Chondrocyte (in vitro differentiated cells): ENCODE data around the gene NOTCH2. TPM values are rescaled to one million over a fixed set of nuclear protein-coding genes. Genes with fewer than 3 reads are reported as not detected.

Experiments used
- DNase-seq: peaks from one replicate; pipeline ENCODE4 v3.0.0; 2021; ENCODE audit warnings: mixed read lengths, low spot score
- H3K27ac Mint-ChIP-seq: one replicate; pipeline ENCODE4 v1.8.0; 2021; ENCODE audit warnings: mild to moderate bottlenecking, moderate library complexity, mixed read lengths; ENCODE audit not compliant: unreplicated experiment
- H3K27me3 Mint-ChIP-seq: 2 replicates; pipeline ENCODE4 v1.8.0; 2021; ENCODE audit warnings: low read depth, mixed read lengths
- H3K36me3 Mint-ChIP-seq: 2 replicates; pipeline ENCODE4 v1.8.0; 2021; ENCODE audit warnings: low read depth, mixed read lengths
- H3K4me1 Mint-ChIP-seq: 2 replicates; pipeline ENCODE4 v1.8.0; 2021; ENCODE audit warnings: low read depth, mild to moderate bottlenecking, mixed read lengths
- H3K4me3 Mint-ChIP-seq: one replicate; pipeline ENCODE4 v1.8.0; 2021; ENCODE audit warnings: mild to moderate bottlenecking, moderate library complexity, mixed read lengths; ENCODE audit not compliant: unreplicated experiment
- H3K9me3 Mint-ChIP-seq: 2 replicates; pipeline ENCODE4 v1.8.0; 2021; ENCODE audit warnings: low read depth, mixed read lengths
- CTCF ChIP-seq: fragments of 200-600 bp; sonication (generic); IDR thresholded peaks from 2 replicates; pipeline ENCODE4 v1.5.0; 2021; ENCODE audit warnings: antibody characterized with exemption, mild to moderate bottlenecking, moderate library complexity
- total RNA-seq: library from RNA; stranded (reverse); gene quantifications from 3 replicates; pipeline ENCODE4 v1.2.1, GENCODE V29; 2021

NOTCH2 gene
- total RNA-seq, 1 donor from 2014 or later = 195 TPM

GRCh38 chr1:119968601-119969000 is 100.9 kb downstream of the NOTCH2 start:
- Mint-ChIP-seq H3K27me3 (no peaks in the 10 kb centered on the region), H3K9me3 (no peaks in the 10 kb centered on the region), H3K4me3 (no peak overlapping the region), H3K4me1 (peaks cover 68% of the 10 kb centered on the region), H3K27ac (peak overlapping the region; percentile 1), H3K36me3 (peaks cover 34% of the 10 kb centered on the region)
- no peak for TF ChIP-seq CTCF
- no peak for DNase-seq

- no peak for DNase-seq
- peaks cover 35% of the 10 kb centered on the region for H3K36me3 Mint-ChIP-seq
- no peaks in the 10 kb centered on the region for H3K9me3 Mint-ChIP-seq
- peak overlapping the region; percentile 68 for H3K27ac Mint-ChIP-seq
- peak; percentile 83 for TF ChIP-seq CTCF
- H3K4me3 Mint-ChIP-seq = no peak overlapping the region
- no peaks in the 10 kb centered on the region for H3K27me3 Mint-ChIP-seq
- H3K4me1 Mint-ChIP-seq = peaks cover 66% of the 10 kb centered on the region
Measured at GRCh38 chr1:119968068-119968492, 101.4 kb downstream of the NOTCH2 start.

- Mint-ChIP-seq H3K27ac (peak overlapping the region; percentile 89), H3K4me1 (peaks cover 67% of the 10 kb centered on the region), H3K9me3 (no peaks in the 10 kb centered on the region), H3K4me3 (no peak overlapping the region), H3K27me3 (no peaks in the 10 kb centered on the region), H3K36me3 (peaks cover 42% of the 10 kb centered on the region)
- no peak for TF ChIP-seq CTCF
- no peak for DNase-seq
Measured at GRCh38 chr1:119966681-119967080, 102.8 kb downstream of the NOTCH2 start.

- DNase-seq = no peak
- no peaks in the 10 kb centered on the region for H3K27me3 Mint-ChIP-seq
- H3K27ac Mint-ChIP-seq = peak overlapping the region; percentile 89
- no peaks in the 10 kb centered on the region for H3K9me3 Mint-ChIP-seq
- TF ChIP-seq CTCF = no peak
- peaks cover 37% of the 10 kb centered on the region for H3K36me3 Mint-ChIP-seq
- H3K4me1 Mint-ChIP-seq = peaks cover 73% of the 10 kb centered on the region
- no peak overlapping the region for H3K4me3 Mint-ChIP-seq
Measured at GRCh38 chr1:119966020-119966419, 103.4 kb downstream of the NOTCH2 start.

GRCh38 chr1:119964673-119965363 is 104.6 kb downstream of the NOTCH2 start:
- Mint-ChIP-seq H3K36me3 (peaks cover 32% of the 10 kb centered on the region), H3K9me3 (no peaks in the 10 kb centered on the region), H3K27ac (peak overlapping the region; percentile 89), H3K27me3 (no peaks in the 10 kb centered on the region), H3K4me1 (peaks cover 85% of the 10 kb centered on the region), H3K4me3 (no peak overlapping the region)
- DNase-seq = no peak
- no peak for TF ChIP-seq CTCF
